ENCODE data around the gene PTCRA. TPM values are rescaled to one million over a fixed set of nuclear protein-coding genes. Genes with fewer than 3 reads are reported as not detected.
"Not testable (repeated sequence)": the region's sequence is repeated elsewhere in the genome, so short reads cannot be mapped to it uniquely, and the experiment has no call there.

PTCRA gene
- total RNA-seq, 1 donor from 2014 or later, result not detected

GRCh38 chr6:42942444-42942843, 26.6 kb downstream of the PTCRA start:
- DNase-seq, result no peak

GRCh38 chr6:42947950-42948349, 32.1 kb downstream of the PTCRA start:
- DNase-seq, result peak; percentile 5

GRCh38 chr6:42952389-42952788, 36.5 kb downstream of the PTCRA start:
- DNase-seq, result no peak

GRCh38 chr6:42954405-42954804, 38.6 kb downstream of the PTCRA start:
- DNase-seq, result not testable (repeated sequence)

- DNase-seq, result no peak
Measured at GRCh38 chr6:42958125-42958524, 42.3 kb downstream of the PTCRA start.

- DNase-seq, result no peak
Measured at GRCh38 chr6:42959917-42960242, 44.0 kb downstream of the PTCRA start.

GRCh38 chr6:42960243-42961019, 44.6 kb downstream of the PTCRA start, which contains the start of gene GNMT:
TSS of gene GNMT (plus strand) at chr6:42960754. CDS start at chr6:42960768, 14 bp downstream.
- DNase-seq, result no peak

- DNase-seq, result no peak
Measured at GRCh38 chr6:42961020-42961470, 45.2 kb downstream of the PTCRA start.

- no peak for DNase-seq
Measured at GRCh38 chr6:42962096-42962495, 46.2 kb downstream of the PTCRA start.

GRCh38 chr6:42962502-42963178, 46.8 kb downstream of the PTCRA start:
- no peak for DNase-seq

- no peak for DNase-seq
Measured at GRCh38 chr6:42963179-42963854, 47.5 kb downstream of the PTCRA start.

GRCh38 chr6:42963855-42964605, 48.2 kb downstream of the PTCRA start:
- no peak for DNase-seq

GRCh38 chr6:42966571-42966970, 50.7 kb downstream of the PTCRA start:
- DNase-seq, result no peak

GRCh38 chr6:42967228-42967627, 51.4 kb downstream of the PTCRA start:
- no peak for DNase-seq

- DNase-seq, result no peak
Measured at GRCh38 chr6:42968126-42968701, 52.4 kb downstream of the PTCRA start.

GRCh38 chr6:42968783-42969182, 52.9 kb downstream of the PTCRA start:
- DNase-seq, result no peak

GRCh38 chr6:42969431-42969830, 53.6 kb downstream of the PTCRA start:
- no peak for DNase-seq

GRCh38 chr6:42969934-42970333, 54.1 kb downstream of the PTCRA start:
- no peak for DNase-seq

GRCh38 chr6:42970871-42971612, 55.2 kb downstream of the PTCRA start:
- no peak for DNase-seq

GRCh38 chr6:42971746-42972327, 56.0 kb downstream of the PTCRA start:
- DNase-seq, result no peak

GRCh38 chr6:42973926-42974325, 58.1 kb downstream of the PTCRA start:
- DNase-seq, result no peak
